Measurements from ENCODE around the gene TMEM115.

TMEM115 gene

GRCh38 chr3:50353245-50354004 is 5.9 kb downstream of the TMEM115 start:
- DNase-seq (ENCODE audit: low read depth in 2 of 2) = no peak

- no peak for DNase-seq (ENCODE audit: low read depth in 2 of 2)
These were observed 6.5 kb downstream of the TMEM115 start for GRCh38 chr3:50352781-50353180.

GRCh38 chr3:50351323-50351697 is 8.0 kb downstream of the TMEM115 start:
- DNase-seq (ENCODE audit: low read depth in 2 of 2) = no peak

GRCh38 chr3:50350527-50351322 is 8.6 kb downstream of the TMEM115 start, which contains the start of the genes CYB561D2 and NPRL2:
TSS of gene CYB561D2 (plus strand) at chr3:50350862. CDS start at chr3:50351434, 572 bp downstream.
TSS of gene NPRL2 (minus strand) at chr3:50350775. CDS start at chr3:50350652, 123 bp downstream.
- DNase-seq (ENCODE audit: low read depth in 2 of 2) = peak; percentile 98 to 99

- no peak for DNase-seq (ENCODE audit: low read depth in 2 of 2)
These were observed 9.2 kb downstream of the TMEM115 start for GRCh38 chr3:50350213-50350526.

- DNase-seq (ENCODE audit: low read depth in 2 of 2) = peak; percentile 54 to 63
These were observed 12.0 kb downstream of the TMEM115 start for GRCh38 chr3:50347187-50347813.

GRCh38 chr3:50345586-50346234 is 13.6 kb downstream of the TMEM115 start, which contains the start of gene ZMYND10:
TSS of gene ZMYND10 (minus strand) at chr3:50345732. CDS start at chr3:50345579, 153 bp downstream.
- DNase-seq (ENCODE audit: low read depth in 2 of 2) = peak; percentile 35 to 45

- DNase-seq (ENCODE audit: low read depth in 2 of 2) = no peak
These were observed 14.3 kb downstream of the TMEM115 start for GRCh38 chr3:50345008-50345407.

GRCh38 chr3:50342813-50343633 is 16.3 kb downstream of the TMEM115 start:
- no peak for DNase-seq (ENCODE audit: low read depth in 2 of 2)

- no peak for DNase-seq (ENCODE audit: low read depth in 2 of 2)
These were observed 17.2 kb downstream of the TMEM115 start for GRCh38 chr3:50341996-50342650.

- no peak for DNase-seq (ENCODE audit: low read depth in 2 of 2)
These were observed 17.8 kb downstream of the TMEM115 start for GRCh38 chr3:50341537-50341936.

- DNase-seq (ENCODE audit: low read depth in 2 of 2) = peak in 1 of 2 donors; percentile 41
These were observed 18.6 kb downstream of the TMEM115 start, which contains the start of gene RASSF1 for GRCh38 chr3:50340448-50341329. TSS of gene RASSF1 (minus strand) at chr3:50340836. CDS start at chr3:50340805, 31 bp downstream.

GRCh38 chr3:50340147-50340447 is 19.2 kb downstream of the TMEM115 start:
- no peak for DNase-seq (ENCODE audit: low read depth in 2 of 2)

GRCh38 chr3:50339485-50340146 is 19.7 kb downstream of the TMEM115 start:
- DNase-seq (ENCODE audit: low read depth in 2 of 2) = no peak

- no peak for DNase-seq (ENCODE audit: low read depth in 2 of 2)
These were observed 20.4 kb downstream of the TMEM115 start for GRCh38 chr3:50338965-50339364.

GRCh38 chr3:50337175-50337861 is 22.0 kb downstream of the TMEM115 start:
- peak; percentile 89 to 93 for DNase-seq (ENCODE audit: low read depth in 2 of 2)

- DNase-seq (ENCODE audit: low read depth in 2 of 2) = no peak
These were observed 22.7 kb downstream of the TMEM115 start for GRCh38 chr3:50336452-50337174.
